Breast epithelium (tissue), 4 donors: ENCODE data around the gene PARVA. TPM values are rescaled to one million over a fixed set of nuclear protein-coding genes. Genes with fewer than 3 reads are reported as not detected.

ENCODE experiments used
- DNase-seq, 2 donors: peaks; one replicate each; pipeline ENCODE4 v3.0.0-alpha.2; 2019; ENCODE audit warnings: low spot score in 2 of 2
- H3K27ac ChIP-seq, 2 donors: fragments of 200-600 bp; sonication (generic) in 1 of 2; one replicate each; pipeline ENCODE4 v1.5.1; 2016 to 2019; ENCODE audit warnings: mild to moderate bottlenecking in 1 of 2
- H3K27me3 ChIP-seq, 2 donors: fragments of 200-600 bp; sonication (generic) in 1 of 2; one replicate each; pipeline versions ENCODE4 v1.5.1 to v1.6.0; 2017 to 2019; ENCODE audit warnings: control low read depth in 1 of 2, mild to moderate bottlenecking in 1 of 2
- H3K36me3 ChIP-seq: fragments of 200-600 bp; one replicate; pipeline ENCODE4 v1.5.1; 2019
- H3K4me1 ChIP-seq, 2 donors: fragments of 200-600 bp; sonication (generic); one replicate each; pipeline ENCODE4 v1.5.1; 2016 to 2019; ENCODE audit warnings: control low read depth in 1 of 2
- H3K4me3 ChIP-seq, 3 donors: fragments of 200-600 bp; sonication (generic); 1 replicate in 2 of 3; 2 replicates in 1 of 3; pipeline ENCODE4 v1.5.1; 2016 to 2019; ENCODE audit warnings: mild to moderate bottlenecking in 3 of 3, moderate library complexity in 2 of 3
- H3K9me3 ChIP-seq, 2 donors: fragments of 200-600 bp; sonication (generic) in 1 of 2; one replicate each; pipeline ENCODE4 v1.5.1; 2016 to 2019; ENCODE audit warnings: control low read depth in 1 of 2
- POLR2A ChIP-seq: fragments of 450-650 bp; IDR thresholded peaks from one replicate; pipeline ENCODE4 v1.6.1; 2016; ENCODE audit warnings: antibody characterized with exemption, mild to moderate bottlenecking, moderate library complexity
- POLR2AphosphoS5 ChIP-seq, 3 donors: sonication (generic); formaldehyde crosslinking; IDR thresholded peaks; one replicate each; pipeline ENCODE4 v1.6.1; 2017; ENCODE audit warnings: antibody characterized with exemption in 3 of 3
- intact Hi-C: fragments of 100-400 bp; cut with DNase I; formaldehyde crosslinking; loops from one replicate; pipeline ENCODE4 v1.15.1; 2023; ENCODE audit warnings: low total_unique reads
- total RNA-seq, 3 donors: library from RNA; depleted of rRNA; stranded (reverse); fragments of >200 nt; gene quantifications; one replicate each; pipeline ENCODE4 v1.1.0, GENCODE V29; 2016
- TF ChIP-seq, protein P1 (sequence below), 3 donors: fragments of 450-650 bp; IDR thresholded peaks; one replicate each; pipeline ENCODE4 v1.5.1; 2016 to 2017; ENCODE audit warnings: antibody characterized with exemption in 3 of 3, mild to moderate bottlenecking in 3 of 3, moderate library complexity in 3 of 3

PARVA gene
- total RNA-seq, 3 donors from 2014 or later, result 50.5 to 109 (median 60.4) TPM

DNA sequence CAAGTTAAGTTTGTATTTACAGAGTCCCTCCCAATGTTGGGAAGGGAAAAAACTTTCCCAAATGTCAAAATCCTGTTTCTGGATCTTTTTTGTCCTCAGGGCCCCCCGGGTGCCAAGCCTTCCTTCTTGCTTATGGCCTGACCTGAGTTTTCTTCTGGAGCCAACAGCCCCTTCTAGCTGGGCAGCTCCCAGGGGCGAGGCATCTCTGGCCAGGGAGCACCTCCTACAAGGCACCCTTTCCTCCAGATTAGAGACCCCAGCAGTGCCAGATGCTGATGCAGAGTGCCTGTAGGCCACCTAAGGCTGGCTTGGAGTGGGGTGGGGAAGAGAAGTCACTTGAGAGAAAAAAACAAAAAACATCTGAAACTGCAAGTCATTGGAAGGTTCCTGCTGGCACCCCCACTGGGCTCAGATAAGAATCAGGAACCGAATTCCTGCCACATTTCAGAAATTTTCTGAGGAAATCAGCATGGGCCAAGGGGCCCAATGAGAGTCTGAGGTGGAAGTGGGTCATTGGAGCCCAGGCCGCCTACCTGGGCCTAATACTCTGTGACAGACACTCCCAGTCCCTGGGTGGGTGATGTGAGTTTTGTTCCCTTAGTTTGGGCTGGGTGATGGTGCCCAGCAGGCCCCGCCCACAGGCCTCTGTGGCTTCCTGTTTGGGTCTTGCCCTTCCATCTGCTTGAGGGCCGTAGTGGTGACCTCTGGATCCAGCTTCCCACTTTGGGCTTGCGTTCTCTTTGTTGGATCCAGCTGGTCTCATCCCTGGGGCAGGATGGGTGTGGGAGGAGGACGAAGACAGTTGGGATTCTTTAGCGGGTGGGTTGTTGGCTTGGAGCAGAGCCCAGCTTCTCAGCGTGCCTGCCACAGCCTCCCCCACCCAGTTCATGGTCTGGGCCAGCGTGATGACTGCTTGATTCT is 40.6 kb downstream of the PARVA start:
- Histone ChIP-seq H3K36me3 (no peaks in the 10 kb centered on the region), H3K4me1 (peaks cover 0 to 12% of the 10 kb centered on the region in 2 donors), H3K9me3 (no peaks in the 10 kb centered on the region), H3K4me3 (peak overlapping the region in 1 of 3 donors; percentile 30), H3K27ac (peak overlapping the region; percentile 80 to 85), H3K27me3 (no peaks in the 10 kb centered on the region)
- peak in 1 of 3 donors; percentile 14 for TF ChIP-seq POLR2AphosphoS5 (IDR thresholded peaks at IDR 0.05)
- TF ChIP-seq, protein P1, sequence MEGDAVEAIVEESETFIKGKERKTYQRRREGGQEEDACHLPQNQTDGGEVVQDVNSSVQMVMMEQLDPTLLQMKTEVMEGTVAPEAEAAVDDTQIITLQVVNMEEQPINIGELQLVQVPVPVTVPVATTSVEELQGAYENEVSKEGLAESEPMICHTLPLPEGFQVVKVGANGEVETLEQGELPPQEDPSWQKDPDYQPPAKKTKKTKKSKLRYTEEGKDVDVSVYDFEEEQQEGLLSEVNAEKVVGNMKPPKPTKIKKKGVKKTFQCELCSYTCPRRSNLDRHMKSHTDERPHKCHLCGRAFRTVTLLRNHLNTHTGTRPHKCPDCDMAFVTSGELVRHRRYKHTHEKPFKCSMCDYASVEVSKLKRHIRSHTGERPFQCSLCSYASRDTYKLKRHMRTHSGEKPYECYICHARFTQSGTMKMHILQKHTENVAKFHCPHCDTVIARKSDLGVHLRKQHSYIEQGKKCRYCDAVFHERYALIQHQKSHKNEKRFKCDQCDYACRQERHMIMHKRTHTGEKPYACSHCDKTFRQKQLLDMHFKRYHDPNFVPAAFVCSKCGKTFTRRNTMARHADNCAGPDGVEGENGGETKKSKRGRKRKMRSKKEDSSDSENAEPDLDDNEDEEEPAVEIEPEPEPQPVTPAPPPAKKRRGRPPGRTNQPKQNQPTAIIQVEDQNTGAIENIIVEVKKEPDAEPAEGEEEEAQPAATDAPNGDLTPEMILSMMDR (IDR thresholded peaks at IDR 0.05), result no peak
- intact Hi-C loops, result no loop called here
- peak in 1 of 2 donors; percentile 78 for DNase-seq

DNA sequence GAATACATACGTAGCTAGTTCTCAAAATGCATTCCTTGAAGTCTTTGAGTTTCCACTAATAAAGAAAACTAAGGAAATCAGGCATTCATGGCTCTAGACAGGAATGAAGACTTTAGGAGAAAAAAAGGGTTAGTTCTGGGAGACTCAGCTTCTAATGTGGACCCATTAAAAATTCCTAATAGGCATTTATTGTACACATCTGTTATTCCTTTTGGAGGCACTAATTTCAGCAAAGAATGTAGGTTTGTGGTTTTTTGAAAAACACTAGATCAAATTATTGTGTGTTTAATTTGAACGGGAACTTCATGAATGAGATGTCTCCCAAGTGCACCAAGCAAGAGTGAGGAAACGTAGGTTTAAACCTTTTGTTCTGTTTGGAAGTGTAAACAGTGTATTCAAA is 42.7 kb downstream of the PARVA start:
- H3K4me1 ChIP-seq, result peaks cover 0 to 4% of the 10 kb centered on the region in 2 donors
- no peak for DNase-seq
- peak overlapping the region; percentile 0 to 32 for H3K27ac ChIP-seq
- H3K27me3 ChIP-seq, result no peaks in the 10 kb centered on the region
- H3K9me3 ChIP-seq, result no peaks in the 10 kb centered on the region
- TF ChIP-seq, protein P1 (IDR thresholded peaks at IDR 0.05), result no peak
- intact Hi-C loops, result no loop called here
- no peaks in the 10 kb centered on the region for H3K36me3 ChIP-seq
- H3K4me3 ChIP-seq, result no peak overlapping the region

DNA sequence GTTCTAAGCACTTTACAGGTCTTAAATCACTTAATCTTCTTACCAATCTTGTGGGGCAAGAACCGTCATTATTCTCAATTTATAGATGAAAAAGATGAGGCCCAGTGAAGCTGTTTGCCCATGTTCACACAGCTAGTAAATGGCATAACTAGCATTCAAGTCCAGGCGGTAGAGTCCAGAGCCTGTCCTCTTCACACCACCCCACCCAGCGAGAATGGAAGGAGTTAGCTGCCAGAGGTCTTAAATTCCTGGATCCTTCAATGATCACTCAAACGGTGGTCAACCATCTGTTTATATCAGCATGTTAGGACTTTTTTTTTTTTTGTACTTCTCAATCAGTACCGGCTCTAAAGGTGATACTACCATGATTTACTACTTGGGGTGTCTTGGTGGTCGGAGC is 43.3 kb downstream of the PARVA start:
- intact Hi-C loops, result no loop called here
- Histone ChIP-seq H3K4me1 (peaks cover 0 to 4% of the 10 kb centered on the region in 2 donors), H3K27me3 (no peaks in the 10 kb centered on the region), H3K9me3 (no peaks in the 10 kb centered on the region), H3K36me3 (no peaks in the 10 kb centered on the region), H3K27ac (peak overlapping the region in 1 of 2 donors; percentile 32), H3K4me3 (no peak overlapping the region)
- TF ChIP-seq POLR2AphosphoS5 (IDR thresholded peaks at IDR 0.05) (no peak), POLR2A (no peak)
- TF ChIP-seq, protein P1 (IDR thresholded peaks at IDR 0.05), result no peak
- no peak for DNase-seq

DNA sequence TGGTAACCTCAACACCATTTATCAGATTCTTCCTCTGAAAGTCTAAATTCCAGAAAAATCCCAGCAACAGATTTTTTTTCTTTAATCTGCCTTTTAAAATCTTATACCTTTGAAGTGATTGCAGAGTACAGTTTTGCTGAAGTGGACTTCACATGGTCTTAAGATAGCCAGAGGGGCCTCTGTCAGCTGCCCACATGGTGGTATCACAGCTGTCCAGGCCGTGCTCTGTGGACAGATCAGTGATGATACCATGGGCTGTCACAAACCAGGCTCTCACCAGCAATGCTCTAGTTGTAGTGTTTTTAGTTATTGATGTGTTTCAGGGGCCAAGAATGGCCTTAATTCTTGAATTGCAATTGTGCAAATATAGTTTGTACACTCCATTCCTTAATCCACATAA is 44.0 kb downstream of the PARVA start:
- TF ChIP-seq POLR2A (no peak), POLR2AphosphoS5 (IDR thresholded peaks at IDR 0.05) (no peak)
- TF ChIP-seq, protein P1 (IDR thresholded peaks at IDR 0.05), result no peak
- intact Hi-C loops, result no loop called here
- H3K4me3 ChIP-seq, result no peak overlapping the region
- H3K27ac ChIP-seq, result no peak overlapping the region
- H3K36me3 ChIP-seq, result no peaks in the 10 kb centered on the region
- H3K27me3 ChIP-seq, result no peaks in the 10 kb centered on the region
- no peak for DNase-seq
- no peaks in the 10 kb centered on the region for H3K9me3 ChIP-seq
- H3K4me1 ChIP-seq, result peaks cover 0 to 4% of the 10 kb centered on the region in 2 donors

DNA sequence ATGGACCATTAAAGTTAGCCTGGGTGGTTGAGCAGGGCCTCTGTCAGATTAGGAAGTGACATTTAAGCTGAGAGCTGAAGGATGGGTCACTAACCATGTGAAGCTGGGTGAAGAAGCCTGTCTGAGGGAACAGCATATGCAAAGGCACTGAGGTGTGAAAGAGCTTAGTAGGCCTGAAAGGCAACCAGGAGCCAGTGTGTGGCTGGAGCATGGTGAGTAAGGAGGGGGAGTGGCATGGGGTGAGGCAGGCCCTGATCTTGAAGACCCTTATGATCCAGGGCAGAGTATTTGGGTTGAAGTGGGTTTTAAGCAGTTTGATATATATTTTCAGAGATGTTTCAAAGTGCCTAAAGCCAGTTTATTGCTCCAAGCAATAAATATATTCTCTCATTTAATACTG is 48.8 kb downstream of the PARVA start:
- Histone ChIP-seq H3K4me3 (no peak overlapping the region), H3K27me3 (no peaks in the 10 kb centered on the region), H3K27ac (no peak overlapping the region), H3K36me3 (no peaks in the 10 kb centered on the region), H3K4me1 (peaks cover 0 to 16% of the 10 kb centered on the region in 2 donors), H3K9me3 (no peaks in the 10 kb centered on the region)
- intact Hi-C loops, result no loop called here
- TF ChIP-seq, protein P1 (IDR thresholded peaks at IDR 0.05), result no peak
- TF ChIP-seq POLR2AphosphoS5 (IDR thresholded peaks at IDR 0.05) (no peak), POLR2A (no peak)
- no peak for DNase-seq
